ENCODE data around the gene CEACAM19.

CEACAM19 gene

DNA sequence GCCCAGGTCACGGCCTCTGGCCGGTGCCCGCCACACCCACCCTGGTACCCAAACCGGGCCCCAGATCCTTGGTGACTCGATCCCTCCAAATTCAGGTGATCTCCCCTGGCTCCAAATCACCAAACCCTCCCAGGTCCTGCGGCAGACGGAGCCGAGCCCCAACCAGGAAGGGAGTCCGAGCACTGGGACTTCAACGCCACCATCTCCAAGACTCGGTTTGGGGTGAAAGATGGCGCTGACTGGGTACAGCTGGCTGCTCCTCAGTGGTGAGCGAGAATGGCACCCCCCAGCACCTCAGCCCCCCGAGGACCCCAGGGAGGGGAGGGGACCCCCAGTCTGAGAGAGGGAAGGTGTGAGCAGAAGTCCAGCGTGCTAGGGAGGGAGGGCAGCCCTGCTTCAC is 29.9 kb downstream of the CEACAM19 start:
- no peaks in the 10 kb centered on the region for H3K36me3 ChIP-seq (ENCODE audit: insufficient read depth, low read length)
- no peaks in the 10 kb centered on the region for H3K9me3 ChIP-seq (ENCODE audit: insufficient read depth, low read depth, low read length)
- H3K9ac ChIP-seq (ENCODE audit: low read depth, low read length, poor library complexity, severe bottlenecking), result no peak overlapping the region
- H2AFZ ChIP-seq (ENCODE audit: low read length), result no peak overlapping the region
- H3K27me3 ChIP-seq (ENCODE audit: insufficient read depth, low read length, poor library complexity, severe bottlenecking), result no peaks in the 10 kb centered on the region
- no peaks in the 10 kb centered on the region for H3F3A ChIP-seq (ENCODE audit: low read depth)
- H3K4me3 ChIP-seq (ENCODE audit: low read length, poor library complexity, severe bottlenecking), result no peak overlapping the region
- no peak for TF ChIP-seq CTCF (conservative IDR thresholded peaks at IDR 0.05; ENCODE audit: low read length)
- TF ChIP-seq EZH2phosphoT487 (IDR thresholded peaks at IDR 0.05; ENCODE audit: borderline replicate concordance), result no peak
- no peaks in the 10 kb centered on the region for H3K9me2 ChIP-seq (replicated peaks; ENCODE audit: low read depth, low read length)
- H3K79me2 ChIP-seq (ENCODE audit: insufficient read depth, low read length), result no peaks in the 10 kb centered on the region
- H3K4me2 ChIP-seq (ENCODE audit: low read depth, low read length, poor library complexity, severe bottlenecking), result no peak overlapping the region
- H4K20me1 ChIP-seq (ENCODE audit: insufficient read depth, low read length, poor library complexity, severe bottlenecking), result no peaks in the 10 kb centered on the region
- H3K4me1 ChIP-seq (ENCODE audit: insufficient read depth, low read length, poor library complexity, severe bottlenecking), result no peaks in the 10 kb centered on the region

- no peaks in the 10 kb centered on the region for H3K27me3 ChIP-seq (ENCODE audit: insufficient read depth, low read length, poor library complexity, severe bottlenecking)
- H2AFZ ChIP-seq (ENCODE audit: low read length), result no peak overlapping the region
- no peaks in the 10 kb centered on the region for H4K20me1 ChIP-seq (ENCODE audit: insufficient read depth, low read length, poor library complexity, severe bottlenecking)
- no peak overlapping the region for H3K4me3 ChIP-seq (ENCODE audit: low read length, poor library complexity, severe bottlenecking)
- H3K36me3 ChIP-seq (ENCODE audit: insufficient read depth, low read length), result no peaks in the 10 kb centered on the region
- H3K4me2 ChIP-seq (ENCODE audit: low read depth, low read length, poor library complexity, severe bottlenecking), result no peak overlapping the region
- H3K79me2 ChIP-seq (ENCODE audit: insufficient read depth, low read length), result no peaks in the 10 kb centered on the region
- H3F3A ChIP-seq (ENCODE audit: low read depth), result no peaks in the 10 kb centered on the region
- no peak overlapping the region for H3K9ac ChIP-seq (ENCODE audit: low read depth, low read length, poor library complexity, severe bottlenecking)
- no peaks in the 10 kb centered on the region for H3K9me3 ChIP-seq (ENCODE audit: insufficient read depth, low read depth, low read length)
- TF ChIP-seq CTCF (conservative IDR thresholded peaks at IDR 0.05; ENCODE audit: low read length), result no peak
- TF ChIP-seq EZH2phosphoT487 (IDR thresholded peaks at IDR 0.05; ENCODE audit: borderline replicate concordance), result no peak
- H3K9me2 ChIP-seq (replicated peaks; ENCODE audit: low read depth, low read length), result no peaks in the 10 kb centered on the region
- no peaks in the 10 kb centered on the region for H3K4me1 ChIP-seq (ENCODE audit: insufficient read depth, low read length, poor library complexity, severe bottlenecking)
These were observed 31.4 kb downstream of the CEACAM19 start for GRCh38 chr19:44702551-44703176.

DNA sequence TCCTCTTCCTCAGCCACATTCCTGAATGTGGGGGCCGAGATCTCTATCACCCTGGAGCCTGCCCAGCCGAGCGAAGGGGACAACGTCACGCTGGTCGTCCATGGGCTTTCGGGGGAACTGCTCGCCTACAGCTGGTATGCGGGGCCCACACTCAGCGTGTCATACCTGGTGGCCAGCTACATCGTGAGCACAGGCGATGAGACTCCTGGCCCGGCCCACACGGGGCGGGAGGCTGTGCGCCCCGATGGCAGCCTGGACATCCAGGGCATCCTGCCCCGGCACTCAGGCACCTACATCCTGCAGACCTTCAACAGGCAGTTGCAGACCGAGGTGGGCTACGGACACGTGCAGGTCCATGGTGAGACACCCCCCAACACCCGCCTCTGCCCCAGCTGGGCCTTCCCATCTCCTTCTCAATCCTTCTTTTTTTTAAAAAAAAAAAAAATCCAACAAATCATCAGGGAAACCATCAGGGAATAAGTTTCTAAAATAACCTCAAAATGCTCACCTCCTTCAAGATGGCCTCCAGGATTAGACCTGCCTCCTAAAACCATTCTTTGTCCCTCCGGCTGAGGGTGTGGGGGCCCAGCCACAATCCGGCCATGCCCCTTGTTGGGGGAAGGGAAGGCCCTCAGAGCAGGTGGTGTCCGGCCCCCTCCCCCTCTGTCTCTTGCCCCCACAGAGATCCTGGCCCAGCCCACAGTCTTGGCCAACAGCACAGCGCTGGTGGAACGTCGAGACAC is 32.2 kb downstream of the CEACAM19 start:
- H3K9ac ChIP-seq (ENCODE audit: low read depth, low read length, poor library complexity, severe bottlenecking), result no peak overlapping the region
- no peaks in the 10 kb centered on the region for H4K20me1 ChIP-seq (ENCODE audit: insufficient read depth, low read length, poor library complexity, severe bottlenecking)
- no peaks in the 10 kb centered on the region for H3K4me1 ChIP-seq (ENCODE audit: insufficient read depth, low read length, poor library complexity, severe bottlenecking)
- H3K9me2 ChIP-seq (replicated peaks; ENCODE audit: low read depth, low read length), result no peaks in the 10 kb centered on the region
- no peaks in the 10 kb centered on the region for H3F3A ChIP-seq (ENCODE audit: low read depth)
- H3K4me3 ChIP-seq (ENCODE audit: low read length, poor library complexity, severe bottlenecking), result no peak overlapping the region
- H3K79me2 ChIP-seq (ENCODE audit: insufficient read depth, low read length), result no peaks in the 10 kb centered on the region
- H2AFZ ChIP-seq (ENCODE audit: low read length), result no peak overlapping the region
- no peaks in the 10 kb centered on the region for H3K9me3 ChIP-seq (ENCODE audit: insufficient read depth, low read depth, low read length)
- H3K27me3 ChIP-seq (ENCODE audit: insufficient read depth, low read length, poor library complexity, severe bottlenecking), result no peaks in the 10 kb centered on the region
- no peak overlapping the region for H3K4me2 ChIP-seq (ENCODE audit: low read depth, low read length, poor library complexity, severe bottlenecking)
- H3K36me3 ChIP-seq (ENCODE audit: insufficient read depth, low read length), result no peaks in the 10 kb centered on the region
- TF ChIP-seq EZH2phosphoT487 (IDR thresholded peaks at IDR 0.05; ENCODE audit: borderline replicate concordance), result no peak
- no peak for TF ChIP-seq CTCF (conservative IDR thresholded peaks at IDR 0.05; ENCODE audit: low read length)

Measured in Loucy (cell line).